CD4-positive, alpha-beta T cell treated with Interleukin-6 at 100 ng/mL for 8 hours (primary cell): ENCODE results near the gene FHIP1A.
A peak's percentile ranks its signal among the peaks of the same experiment; 100 is the strongest.
"Not testable (repeated sequence)": the region's sequence is repeated elsewhere in the genome, so short reads cannot be mapped to it uniquely, and the experiment has no call there.

Experiments
- DNase-seq: peaks from one replicate; pipeline ENCODE4 v3.0.0-alpha.2; 2020; ENCODE audit warnings: mixed read lengths, low spot score

The FHIP1A gene

DNA sequence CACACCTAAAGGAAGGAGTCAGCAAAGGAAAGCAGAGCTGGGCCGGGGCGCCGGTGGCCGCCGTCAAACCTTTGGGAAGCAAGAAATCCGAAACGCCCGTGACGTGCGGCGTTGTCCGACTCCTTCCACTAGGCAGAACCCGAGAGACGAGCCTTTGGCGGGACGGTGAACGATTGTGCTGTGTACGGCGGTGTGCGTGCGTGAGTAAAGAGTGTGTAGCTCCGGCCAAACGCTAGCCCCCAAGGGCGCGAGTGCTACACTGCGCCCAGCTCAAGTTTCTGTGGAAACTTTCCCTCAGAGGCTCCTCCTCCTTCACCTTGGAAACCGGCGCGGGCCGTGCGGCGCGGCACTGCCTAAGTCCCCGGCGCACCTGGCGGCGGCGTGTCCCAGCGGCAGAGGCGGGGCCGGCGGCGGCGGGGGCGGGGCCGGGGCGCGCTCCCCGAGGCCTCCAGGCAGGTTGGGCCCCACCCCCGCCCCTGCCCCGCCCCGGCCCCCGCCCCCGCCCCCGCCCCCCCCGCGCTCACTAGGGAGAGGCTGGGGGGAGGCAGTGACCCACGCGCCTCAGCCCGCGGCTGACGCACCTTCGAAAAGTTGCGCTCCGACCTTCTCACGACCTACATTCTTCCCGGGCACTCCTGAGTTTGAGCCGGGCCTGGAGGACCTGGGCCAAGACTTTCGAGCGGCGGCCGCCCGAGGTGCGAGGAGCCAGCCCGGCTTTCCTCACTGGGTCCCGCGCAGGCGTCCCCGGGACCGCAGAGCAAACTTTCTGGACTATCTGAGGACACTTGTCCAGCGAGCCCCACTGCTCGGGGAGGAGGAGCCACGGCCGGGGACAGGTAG lies at the start of gene FHIP1A:
FHIP1A (plus strand) TSS at position 547 of the 840 bp plus-strand sequence. CDS start 157,084 bp downstream, outside the sequence.
- peak; percentile 90 for DNase-seq

DNA sequence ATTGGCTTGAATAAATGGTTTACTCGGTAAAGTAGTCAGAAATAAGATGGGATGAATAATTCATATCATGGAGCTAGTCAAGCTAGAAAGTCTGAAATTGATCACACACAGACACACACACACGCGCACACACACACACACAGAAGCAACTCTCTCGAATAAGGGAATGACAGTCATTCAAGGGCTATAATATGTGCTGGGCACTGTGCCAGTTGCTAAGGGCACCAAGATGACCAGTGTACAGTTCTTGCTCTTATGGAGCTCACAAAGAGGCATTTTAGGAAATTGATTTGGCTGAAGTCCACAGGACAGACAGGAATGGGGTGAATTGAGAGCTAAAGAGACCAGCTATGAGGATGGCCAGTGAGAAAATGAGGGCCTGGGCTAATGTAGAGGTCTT lies 49.4 kb upstream of the FHIP1A start:
- no peak for DNase-seq

DNA sequence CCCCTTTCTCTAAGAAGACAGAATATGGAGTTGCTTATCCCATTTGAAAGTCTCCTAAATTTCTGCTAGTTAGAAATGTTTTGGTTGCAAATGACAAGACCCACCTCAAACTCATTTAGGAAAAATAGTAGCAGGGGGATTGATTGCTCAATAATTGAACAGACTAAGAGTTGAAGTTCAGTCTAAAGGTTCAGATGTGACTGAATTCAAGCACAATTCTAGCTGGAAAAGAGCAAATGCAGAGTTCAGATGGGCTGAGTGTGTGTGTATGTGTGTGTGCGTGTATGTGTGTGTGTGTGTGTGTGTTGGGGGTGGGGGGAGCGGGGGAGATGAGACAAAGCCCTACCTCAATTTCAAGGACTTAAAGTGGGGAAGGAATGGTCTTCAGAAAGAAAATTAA lies 47.9 kb upstream of the FHIP1A start:
- DNase-seq: no peak

DNA sequence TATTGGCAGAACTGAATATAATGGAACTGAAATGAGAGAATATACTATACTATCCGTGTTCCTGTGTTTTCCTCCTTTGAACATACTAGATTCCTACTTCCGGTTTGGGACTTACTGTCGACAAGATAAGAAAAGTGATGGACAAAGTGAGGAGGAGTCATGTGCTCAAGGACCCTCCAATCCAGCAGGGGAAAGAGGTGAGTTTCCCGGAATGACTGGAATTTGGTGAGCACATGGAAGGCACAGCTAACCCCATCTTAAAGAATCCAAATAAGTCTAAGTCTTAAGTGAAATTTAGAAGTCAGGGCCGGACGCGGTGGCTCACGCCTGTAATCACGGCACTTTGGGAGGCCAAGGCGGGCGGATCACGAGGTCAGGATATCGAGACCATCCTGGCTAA lies 47.0 kb upstream of the FHIP1A start:
- DNase-seq: no peak

DNA sequence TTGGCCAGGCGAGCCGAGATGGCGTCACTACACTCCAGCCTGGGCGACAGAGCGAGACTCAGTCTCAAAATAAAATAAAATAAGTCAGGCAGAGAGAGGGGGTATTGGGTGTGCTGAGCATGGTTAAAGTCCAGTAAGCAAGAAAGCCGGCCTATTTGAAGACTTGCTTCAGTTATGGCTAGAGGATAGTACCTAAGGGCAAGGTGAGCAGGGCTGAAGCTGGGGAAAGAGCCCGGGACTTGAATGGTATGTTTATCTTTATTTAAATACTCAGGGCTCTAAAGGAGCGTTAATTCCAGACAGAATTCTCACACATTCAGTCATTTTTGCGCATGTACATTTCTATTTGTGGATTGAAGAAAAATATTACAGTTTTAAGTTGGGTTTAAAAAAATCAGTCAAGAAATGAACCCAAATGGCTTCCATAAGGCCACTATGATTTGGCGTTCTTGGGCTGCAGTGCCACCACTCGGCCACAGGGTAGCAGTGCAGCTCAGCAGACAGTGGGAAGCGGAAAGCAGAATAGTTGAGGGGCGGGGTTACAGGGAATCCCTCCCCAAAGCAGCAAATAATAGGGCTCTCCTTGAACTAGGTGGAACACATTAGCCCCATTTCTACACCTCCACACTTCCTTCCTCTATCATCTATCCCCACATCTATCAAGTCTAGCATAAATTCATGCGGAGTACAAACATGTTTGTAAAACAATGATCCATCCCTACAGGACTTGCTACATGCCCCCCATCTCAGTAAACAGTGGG lies 46.4 kb upstream of the FHIP1A start:
- DNase-seq: peak; percentile 66

DNA sequence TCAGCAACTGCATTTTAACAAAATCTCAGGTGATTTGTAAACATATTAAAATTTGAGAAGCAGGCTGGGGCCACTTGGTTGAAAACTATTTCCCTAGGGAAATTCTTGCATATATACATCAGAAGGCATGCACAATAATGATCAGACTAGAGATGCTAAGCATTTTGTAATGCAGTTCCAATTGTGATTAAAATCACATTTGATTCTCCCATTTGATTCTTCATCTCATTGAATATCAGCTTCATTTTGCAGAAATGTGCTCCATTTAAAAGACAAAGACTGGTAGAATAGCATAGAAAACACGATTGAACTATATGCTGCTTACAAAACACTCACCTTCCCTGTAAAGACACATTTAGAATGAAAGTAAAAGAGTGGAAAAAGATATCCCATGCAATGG lies 32.4 kb upstream of the FHIP1A start:
- DNase-seq: no peak

DNA sequence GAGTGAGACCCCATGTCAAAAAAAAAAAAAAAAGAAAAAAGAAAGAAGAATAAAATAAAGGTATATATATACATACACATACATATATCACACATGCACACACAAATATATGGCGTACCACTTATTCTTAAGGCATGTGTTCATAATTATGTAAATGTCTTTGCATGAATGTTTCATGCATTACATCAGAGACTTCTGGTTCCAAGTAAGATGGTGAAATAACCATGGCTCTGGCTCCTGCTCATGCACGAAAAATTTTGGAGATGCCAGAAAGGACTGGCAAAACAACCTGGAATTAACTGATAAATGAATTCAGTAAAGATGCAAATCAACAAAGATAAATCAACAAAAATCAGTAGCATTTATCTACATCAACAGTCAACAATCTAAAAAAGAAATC lies 19.7 kb upstream of the FHIP1A start:
- DNase-seq: no peak

DNA sequence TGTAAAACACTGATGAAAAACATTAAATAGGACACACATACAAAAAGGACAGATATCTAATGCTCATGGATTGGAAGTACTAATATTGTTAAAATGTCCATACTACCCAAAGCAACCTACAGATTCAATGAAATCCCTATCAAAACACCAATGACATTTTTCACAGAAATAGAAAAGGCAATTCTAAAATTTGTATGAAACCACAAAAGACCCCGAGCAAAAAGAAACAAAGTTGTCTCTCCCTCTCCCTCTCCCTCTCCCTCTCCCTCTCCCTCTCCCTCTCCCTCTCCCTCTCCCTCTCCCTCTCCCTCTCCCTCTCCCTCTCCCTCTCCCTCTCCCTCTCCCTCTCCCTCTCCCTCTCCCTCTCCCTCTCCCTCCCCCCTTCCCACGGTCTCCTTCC lies 19.2 kb upstream of the FHIP1A start:
- DNase-seq: not testable (repeated sequence)

DNA sequence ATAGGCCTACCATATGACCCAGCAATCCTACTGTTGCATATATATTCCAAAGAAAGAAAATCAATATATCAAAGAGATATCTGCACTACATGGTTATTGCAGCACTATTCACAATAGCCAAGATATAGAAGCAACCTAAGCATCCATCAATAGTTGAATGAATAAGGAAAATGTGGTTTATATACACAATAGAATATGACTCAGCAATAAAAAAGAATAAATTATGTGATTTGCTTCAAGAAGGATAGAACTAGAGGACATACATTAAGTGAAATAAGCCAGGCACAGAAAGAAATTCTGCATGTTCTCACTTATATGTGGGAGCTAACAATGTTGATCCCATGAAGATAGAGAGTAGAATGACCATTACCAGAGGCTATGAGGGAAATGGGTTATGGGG lies 13.1 kb upstream of the FHIP1A start:
- DNase-seq: no peak

DNA sequence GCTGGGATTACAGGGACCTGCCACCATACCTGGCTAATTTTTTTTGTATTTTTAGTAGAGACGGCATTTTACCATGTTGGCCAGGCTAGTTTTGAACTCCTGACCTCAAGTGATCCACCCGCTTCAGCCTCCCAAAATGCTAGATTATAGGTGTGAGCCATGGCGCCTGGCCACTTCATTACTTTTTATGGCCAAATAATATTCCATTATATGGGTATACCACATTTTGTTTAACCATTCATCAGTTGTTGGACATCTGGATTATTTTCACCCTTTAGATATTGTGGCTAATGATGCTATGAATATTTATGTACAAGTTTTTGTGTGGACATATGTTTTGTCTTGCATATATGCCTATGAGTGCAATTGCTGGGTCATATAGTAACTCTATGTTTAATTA lies 8.6 kb upstream of the FHIP1A start:
- no peak for DNase-seq

DNA sequence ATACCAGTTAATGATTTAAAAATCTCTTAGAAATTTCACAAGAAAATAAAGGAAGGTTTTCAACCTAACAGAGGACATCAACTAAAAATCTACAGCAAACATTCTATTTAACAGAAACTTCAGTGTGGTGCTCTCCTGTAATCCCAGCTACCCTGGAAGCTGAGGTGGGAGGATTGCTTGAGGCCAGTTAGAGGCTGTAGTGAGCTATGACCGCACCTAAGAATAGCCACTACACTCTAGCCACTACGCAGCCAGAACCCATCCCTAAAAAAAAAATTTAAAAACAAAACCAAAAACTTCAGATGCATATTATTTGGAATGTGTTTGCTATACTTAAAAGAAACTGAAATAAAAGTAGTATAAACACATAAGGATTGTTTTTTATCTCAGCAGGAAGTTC lies 7.2 kb upstream of the FHIP1A start:
- DNase-seq: no peak

DNA sequence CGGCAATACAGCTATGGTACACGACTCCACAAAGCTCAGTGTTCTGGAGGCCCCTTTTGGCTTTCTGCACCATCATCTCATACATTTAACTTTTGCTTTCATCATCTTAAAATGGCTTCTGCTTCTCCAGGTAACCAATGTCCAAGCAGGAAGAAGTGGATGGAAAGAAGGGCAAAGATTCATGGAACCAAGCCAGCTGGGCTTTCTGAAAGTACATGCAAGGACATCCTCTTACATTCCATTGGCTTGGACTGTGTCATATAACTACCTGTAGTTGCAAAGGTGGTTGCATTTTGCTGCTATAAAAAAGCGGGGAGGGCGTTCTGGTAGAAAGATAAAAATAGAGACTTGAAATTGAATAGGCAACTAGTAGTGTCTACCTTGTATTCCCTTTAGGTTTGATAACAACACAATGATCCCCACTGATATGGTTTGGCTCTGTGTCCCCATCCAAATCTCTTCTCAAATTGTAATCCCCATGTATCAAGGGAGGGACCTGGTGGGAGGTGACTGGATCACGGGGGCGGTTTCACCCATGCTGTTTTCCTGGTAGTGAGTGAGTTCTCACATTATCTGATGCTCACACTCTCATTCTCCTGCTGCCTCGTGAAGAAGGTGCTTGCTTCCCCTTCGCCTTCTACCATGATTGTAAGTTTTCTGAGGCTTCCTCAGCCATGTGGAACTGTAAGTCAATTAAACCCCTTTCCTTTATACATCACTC lies 6.7 kb upstream of the FHIP1A start:
- DNase-seq: no peak

DNA sequence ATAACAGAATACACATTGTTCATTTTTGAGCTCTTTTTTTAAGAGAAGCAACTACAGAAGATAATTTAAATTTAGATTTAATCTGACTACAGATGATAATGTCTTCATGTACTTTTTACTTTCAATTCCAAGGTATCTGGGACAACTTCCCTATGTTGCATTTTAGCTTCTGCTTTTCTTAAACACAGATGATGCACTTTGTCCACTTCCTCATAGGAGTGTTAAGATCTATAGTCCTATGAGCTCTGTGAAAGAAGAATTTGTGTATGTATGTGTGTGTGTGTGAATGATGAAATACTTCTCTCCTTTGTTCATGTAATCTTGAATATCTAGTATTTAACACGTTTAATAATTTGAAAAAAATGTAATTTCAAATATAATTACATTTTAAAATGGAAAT lies 5.3 kb upstream of the FHIP1A start:
- DNase-seq: no peak

DNA sequence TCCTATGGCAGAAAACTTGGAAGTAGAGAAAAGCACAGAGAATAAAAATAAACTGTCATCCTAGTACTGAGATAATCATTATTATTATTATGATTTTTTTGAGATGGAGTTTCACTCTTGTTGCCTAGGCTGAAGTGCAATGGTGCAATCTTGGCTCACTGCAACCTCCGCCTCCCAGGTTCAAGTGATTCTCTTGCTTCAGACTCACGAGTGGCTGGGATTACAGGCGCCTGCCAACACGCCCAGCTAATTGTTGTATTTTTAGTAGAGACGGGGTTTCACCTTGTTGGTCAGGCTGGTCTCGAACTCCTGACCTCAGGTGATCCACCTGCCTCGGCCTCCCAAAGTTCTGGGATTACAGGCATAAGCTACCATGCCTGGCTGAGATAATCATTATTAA lies 4.2 kb upstream of the FHIP1A start:
- DNase-seq: not testable (repeated sequence)

DNA sequence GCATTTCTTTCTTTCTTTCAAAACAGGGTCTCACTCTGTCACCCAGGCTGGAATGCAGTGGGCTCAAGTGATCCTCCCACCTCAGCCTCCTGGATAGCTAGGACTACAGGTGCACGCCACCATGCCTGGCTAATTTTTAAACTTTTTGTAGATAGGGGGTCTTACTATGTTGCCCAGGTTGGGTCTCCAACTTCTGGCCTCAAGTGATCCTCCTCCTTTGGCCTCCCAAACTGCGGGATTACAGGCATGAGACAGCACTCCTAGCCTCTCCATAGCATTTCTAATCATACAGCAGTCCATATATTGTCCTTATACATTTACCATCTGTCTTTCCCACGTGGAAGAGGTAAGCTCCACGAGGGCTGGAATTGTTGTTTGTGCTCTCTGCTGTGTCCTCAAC lies 2.0 kb upstream of the FHIP1A start:
- no peak for DNase-seq

DNA sequence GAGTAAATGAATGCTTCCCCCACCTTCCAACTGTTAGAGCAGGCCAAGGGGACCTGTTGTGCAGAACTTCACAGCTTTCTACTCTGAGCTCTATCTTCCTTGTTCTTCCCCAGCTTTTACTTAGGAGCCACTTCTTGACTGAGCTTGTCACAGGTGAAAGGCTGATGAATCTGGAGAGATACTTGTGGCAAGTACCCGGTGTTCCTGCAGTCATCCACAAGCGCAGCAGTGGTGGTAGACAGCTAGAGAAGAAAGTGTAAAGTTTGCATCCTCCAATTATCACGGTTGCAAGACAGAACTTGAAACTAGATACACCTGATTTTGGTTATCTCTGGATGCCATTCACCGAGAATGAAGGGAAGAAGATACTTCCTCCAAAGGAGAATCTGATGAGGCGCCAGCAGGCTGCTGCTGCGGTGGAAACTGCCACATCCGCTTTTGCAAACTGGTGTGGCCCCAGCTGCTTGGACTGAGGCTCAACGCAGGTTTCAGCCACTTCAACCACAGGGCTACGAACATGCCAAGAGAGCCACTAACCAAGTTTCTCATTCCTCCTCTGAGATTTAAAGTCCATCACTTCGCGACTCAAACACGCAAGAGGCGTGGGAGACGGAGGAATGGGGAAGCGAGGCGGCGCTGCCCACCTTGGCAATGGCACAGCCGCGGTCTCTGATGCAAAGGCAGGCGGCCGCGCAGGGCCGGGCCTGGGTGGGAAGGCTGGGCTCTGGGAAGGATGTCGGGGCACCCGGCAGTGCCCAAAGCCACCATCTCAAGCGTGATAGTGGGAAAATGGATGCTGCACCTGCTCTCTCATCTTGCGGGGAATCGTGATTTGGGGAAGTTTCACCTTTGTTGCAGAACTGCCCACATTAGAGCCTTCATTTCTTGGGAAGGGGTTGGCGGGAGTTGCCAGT lies 1.3 kb upstream of the FHIP1A start:
- peak; percentile 11 for DNase-seq

DNA sequence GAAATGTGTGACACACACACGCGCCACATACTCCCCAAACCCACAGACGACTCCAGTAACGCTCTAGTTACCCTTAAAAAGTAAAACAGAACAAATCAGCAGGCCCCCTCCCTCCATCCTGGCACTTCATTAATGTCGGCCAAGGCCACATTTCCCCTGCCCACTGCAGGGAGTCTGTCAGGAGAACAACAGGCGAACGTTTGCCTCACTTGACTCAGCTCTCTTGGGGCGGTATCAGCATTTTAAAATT lies 671 bp upstream of the FHIP1A start:
- DNase-seq: no peak

DNA sequence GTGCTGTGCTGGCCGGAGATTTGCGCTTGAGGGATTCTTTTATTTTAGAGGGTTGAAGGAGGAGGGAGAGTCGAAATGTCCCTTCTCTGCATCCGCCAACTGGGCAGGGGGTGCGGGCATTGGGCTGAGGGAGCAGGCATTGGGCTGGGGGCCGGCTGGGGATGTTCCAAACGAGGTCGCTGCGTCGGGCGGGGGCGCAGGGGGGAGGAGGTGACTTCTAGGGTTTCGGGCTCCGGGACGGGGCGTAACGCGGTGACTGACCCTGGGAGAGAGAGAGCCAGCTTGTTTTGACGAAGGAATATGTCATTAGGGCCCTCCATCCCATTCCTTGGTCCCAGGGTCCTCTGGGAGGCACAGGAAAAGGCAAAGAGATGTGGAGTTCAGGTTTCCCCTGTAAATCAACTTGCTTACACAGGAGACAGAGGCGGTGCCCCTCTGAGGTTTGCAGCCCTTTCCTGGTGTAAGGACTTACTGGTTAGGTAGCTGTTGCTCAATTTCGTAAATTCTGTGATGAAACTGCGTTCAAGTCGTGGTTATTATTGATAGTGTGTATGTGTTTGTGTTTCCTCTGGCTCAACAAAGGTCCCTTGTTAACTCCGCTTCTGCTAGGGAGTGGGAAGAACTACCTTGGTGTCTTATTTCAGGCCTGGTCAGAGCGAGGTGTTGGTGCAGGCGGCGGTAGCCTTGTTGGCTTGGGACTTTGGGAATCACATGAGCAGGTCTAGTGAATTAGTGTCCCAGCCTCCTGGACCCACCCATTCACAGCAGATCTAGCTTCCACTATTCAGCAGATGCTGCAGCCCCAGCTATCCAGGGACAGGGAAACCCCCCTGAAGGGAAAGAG lies 716 bp downstream of the FHIP1A start:
- DNase-seq: no peak

DNA sequence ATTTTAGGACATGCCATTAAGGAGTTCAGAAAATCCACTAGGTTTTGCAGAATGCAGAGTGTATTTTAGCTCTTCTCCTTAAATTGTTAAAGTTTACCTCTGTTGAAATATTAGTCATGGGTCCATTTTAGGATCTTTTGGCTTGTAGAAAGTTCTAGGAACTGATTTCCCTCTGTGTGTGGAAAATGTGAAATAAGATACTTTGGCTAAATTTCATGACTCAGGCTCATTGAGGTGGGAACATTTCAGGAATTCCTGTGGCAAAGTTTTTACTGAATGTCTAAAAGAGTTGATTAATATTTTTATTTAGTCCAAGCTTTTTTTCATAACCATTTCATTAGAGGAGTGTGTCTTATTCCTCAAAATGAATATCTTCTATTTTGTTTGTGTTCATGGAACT lies 7.0 kb downstream of the FHIP1A start:
- DNase-seq: no peak

DNA sequence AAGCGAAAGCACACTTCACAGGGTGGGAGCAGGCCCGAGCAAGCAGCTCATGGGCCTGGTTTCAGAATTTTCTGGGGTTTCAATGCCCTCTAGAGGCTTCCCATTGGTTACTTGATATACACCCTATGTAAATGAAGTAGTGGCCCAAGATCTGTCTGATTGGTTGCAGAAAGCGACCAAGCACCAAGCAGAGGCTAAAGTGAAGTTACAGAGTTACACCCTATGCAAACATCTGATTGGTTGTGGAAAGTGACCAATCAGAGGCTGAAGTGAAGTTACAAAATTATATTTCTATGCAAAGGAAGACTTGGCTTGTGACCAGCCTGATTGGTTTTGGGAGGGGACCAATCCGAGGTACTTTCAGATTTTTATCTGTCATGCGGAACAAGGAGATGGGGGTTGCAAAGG lies 8.2 kb downstream of the FHIP1A start:
- no peak for DNase-seq

DNA sequence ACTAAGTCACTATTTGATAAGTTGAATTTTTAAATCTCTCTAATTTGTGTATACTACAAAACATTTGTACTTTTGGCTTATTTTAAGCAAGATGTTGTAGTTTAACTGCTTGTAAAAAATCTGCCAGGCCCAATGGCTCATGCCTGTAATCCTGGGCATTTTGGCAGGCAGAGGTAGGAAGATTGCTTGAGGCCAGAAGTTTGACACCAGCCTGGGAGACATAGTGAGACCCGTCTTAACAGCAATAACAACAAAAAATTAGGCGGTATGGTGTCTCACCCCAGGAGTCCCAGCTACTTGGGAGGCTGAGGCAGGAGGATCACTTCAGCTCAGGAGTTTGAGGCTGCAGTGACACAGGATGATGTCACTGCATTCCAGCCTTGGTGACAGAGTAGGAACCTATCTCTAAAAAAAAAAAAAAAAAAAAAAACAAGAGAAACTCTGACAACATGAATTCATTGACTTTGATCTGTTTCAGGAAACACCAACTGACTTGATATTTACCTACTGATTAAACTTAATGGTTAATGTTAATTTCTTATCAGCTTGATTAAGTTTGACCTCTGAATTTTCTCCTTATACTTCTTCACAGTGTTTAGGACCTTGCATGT lies 8.9 kb downstream of the FHIP1A start:
- no peak for DNase-seq
